GM12878 (cell line): ENCODE data around the gene PDCD7.

ENCODE experiments used
- CTCF ChIP-seq, 3 experiments: IDR thresholded peaks in 2 of 3; conservative IDR thresholded peaks in 1 of 3; 2 replicates each; pipeline ENCODE4 v1.5.1; 2011; ENCODE audit warnings: low read depth in 3 of 3, low read length in 3 of 3, mild to moderate bottlenecking in 3 of 3, control low read depth in 2 of 3, moderate library complexity in 2 of 3, inconsistent platforms in 1 of 3, mixed read lengths in 1 of 3; ENCODE audit not compliant: control insufficient read depth in 2 of 3, insufficient read depth in 1 of 3; ENCODE audit errors: extremely low read depth in 1 of 3
- HDAC6 ChIP-seq: fragments of 200-600 bp; sonication (generic); IDR thresholded peaks from one replicate; pipeline ENCODE4 v1.8.0; 2017; ENCODE audit warnings: antibody characterized with exemption; ENCODE audit not compliant: unreplicated experiment
- POLR2A ChIP-seq: IDR thresholded peaks from 2 replicates; pipeline ENCODE4 v1.6.1; 2011; ENCODE audit warnings: low read depth, mild to moderate bottlenecking, low read length
- USF1 ChIP-seq: IDR thresholded peaks from 2 replicates; pipeline ENCODE4 v1.6.1; 2011; ENCODE audit warnings: borderline replicate concordance, low read depth, mild to moderate bottlenecking, moderate library complexity, mixed read lengths, low read length; ENCODE audit not compliant: insufficient read depth; ENCODE audit errors: extremely low read length

GRCh38 chr15:65081758-65082157, 51.9 kb downstream of the PDCD7 start:
- TF ChIP-seq POLR2A (no peak), HDAC6 (no peak), USF1 (no peak), CTCF (IDR thresholded peaks at IDR 0.05 in 2 of 3, conservative IDR thresholded peaks at IDR 0.05 in 1 of 3; ENCODE audit: control insufficient read depth in 2 of 3, extremely low read depth in 1 of 3, insufficient read depth in 1 of 3, low read depth in 3 of 3, low read length in 3 of 3) (no peak)
